Prostate gland (tissue), 2 donors: ENCODE measurements around the gene CTDSPL2.

Experiments
- POLR2AphosphoS5 ChIP-seq: sonication (generic); formaldehyde crosslinking; IDR thresholded peaks from one replicate; pipeline ENCODE4 v1.6.1; 2017; ENCODE audit warnings: antibody characterized with exemption
- TF ChIP-seq, protein P1 (sequence below), 4 experiments: fragments of 200-600 bp in 2 of 4; fragments of 450-650 bp in 2 of 4; sonication (generic) in 2 of 4; IDR thresholded peaks; 1 replicate in 3 of 4; 2 replicates in 1 of 4; pipeline ENCODE4 v1.5.1; 2016 to 2019; ENCODE audit warnings: antibody characterized with exemption in 4 of 4, mild to moderate bottlenecking in 2 of 4, moderate library complexity in 2 of 4

DNA sequence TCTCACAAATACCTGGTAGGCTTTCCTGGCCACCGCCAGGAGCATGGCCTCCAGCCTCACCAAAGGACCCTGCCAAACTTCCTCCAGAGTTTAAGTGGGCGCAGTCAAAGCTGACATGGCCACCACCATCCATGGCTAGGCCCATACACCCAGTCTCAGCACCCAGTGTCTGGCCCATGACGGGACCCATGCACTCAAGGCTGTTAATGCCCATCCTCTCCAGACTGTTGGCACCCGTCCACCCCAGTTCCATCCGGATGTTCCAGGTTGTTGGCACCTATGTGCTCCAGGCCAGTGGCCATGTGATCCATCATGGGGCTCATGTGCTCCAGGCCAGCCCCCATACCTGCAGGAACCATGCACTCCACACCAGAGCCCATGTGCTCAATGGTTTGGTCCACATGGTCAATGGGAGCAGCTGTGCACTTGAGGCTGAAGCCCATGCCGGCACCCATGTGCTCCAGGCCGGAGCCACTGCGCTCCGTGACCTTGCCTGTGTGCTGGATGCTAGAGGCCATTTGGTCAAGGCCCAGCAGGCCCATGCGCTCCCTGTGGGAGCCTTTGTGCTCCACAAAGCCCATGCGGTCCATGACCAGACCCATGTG, 20.4 kb downstream of the CTDSPL2 start:
- TF ChIP-seq POLR2AphosphoS5 = no peak
- TF ChIP-seq, protein P1, sequence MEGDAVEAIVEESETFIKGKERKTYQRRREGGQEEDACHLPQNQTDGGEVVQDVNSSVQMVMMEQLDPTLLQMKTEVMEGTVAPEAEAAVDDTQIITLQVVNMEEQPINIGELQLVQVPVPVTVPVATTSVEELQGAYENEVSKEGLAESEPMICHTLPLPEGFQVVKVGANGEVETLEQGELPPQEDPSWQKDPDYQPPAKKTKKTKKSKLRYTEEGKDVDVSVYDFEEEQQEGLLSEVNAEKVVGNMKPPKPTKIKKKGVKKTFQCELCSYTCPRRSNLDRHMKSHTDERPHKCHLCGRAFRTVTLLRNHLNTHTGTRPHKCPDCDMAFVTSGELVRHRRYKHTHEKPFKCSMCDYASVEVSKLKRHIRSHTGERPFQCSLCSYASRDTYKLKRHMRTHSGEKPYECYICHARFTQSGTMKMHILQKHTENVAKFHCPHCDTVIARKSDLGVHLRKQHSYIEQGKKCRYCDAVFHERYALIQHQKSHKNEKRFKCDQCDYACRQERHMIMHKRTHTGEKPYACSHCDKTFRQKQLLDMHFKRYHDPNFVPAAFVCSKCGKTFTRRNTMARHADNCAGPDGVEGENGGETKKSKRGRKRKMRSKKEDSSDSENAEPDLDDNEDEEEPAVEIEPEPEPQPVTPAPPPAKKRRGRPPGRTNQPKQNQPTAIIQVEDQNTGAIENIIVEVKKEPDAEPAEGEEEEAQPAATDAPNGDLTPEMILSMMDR (IDR thresholded peaks at IDR 0.05) = no peak
